Fibroblast of skin of back (primary cell): ENCODE measurements around the gene ANXA2.

Experiments used
- DNase-seq: peaks from one replicate; pipeline ENCODE4 v3.0.0-alpha.2; 2013

Gene ANXA2

DNA sequence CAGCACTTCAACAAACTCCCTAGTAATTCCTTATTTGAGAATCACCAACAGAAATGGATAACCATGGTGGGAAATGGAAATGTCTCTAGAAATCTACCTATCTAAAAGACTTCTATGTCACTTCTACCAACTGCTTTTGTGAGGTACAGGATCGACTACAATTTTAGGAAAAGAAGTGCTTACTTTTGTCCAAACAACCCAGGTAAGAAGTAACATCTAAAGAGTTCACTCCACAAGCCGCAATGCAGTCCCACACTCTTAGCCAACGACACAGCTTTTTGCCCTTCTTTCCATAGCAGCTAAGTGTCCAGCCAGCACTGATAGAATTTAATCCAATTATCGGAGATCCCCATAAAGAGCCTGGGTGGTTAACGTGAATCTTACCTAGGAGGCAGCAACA is 28.1 kb downstream of the ANXA2 start:
- no peak for DNase-seq

DNA sequence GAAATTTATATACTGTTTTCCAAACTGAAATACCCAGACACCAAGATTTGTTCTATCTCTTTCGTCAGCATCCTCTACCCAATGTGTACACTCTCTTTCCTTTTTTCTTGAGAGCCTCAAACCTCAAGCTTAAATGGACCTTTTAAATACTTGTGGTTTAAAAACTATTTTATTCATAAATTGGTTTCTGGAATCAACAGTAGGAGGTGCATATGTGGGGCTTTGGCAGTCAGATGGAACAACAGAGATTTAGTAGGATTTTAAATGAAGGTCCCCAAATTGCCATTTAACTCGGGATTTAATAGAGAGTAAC is 33.2 kb downstream of the ANXA2 start:
- no peak for DNase-seq

DNA sequence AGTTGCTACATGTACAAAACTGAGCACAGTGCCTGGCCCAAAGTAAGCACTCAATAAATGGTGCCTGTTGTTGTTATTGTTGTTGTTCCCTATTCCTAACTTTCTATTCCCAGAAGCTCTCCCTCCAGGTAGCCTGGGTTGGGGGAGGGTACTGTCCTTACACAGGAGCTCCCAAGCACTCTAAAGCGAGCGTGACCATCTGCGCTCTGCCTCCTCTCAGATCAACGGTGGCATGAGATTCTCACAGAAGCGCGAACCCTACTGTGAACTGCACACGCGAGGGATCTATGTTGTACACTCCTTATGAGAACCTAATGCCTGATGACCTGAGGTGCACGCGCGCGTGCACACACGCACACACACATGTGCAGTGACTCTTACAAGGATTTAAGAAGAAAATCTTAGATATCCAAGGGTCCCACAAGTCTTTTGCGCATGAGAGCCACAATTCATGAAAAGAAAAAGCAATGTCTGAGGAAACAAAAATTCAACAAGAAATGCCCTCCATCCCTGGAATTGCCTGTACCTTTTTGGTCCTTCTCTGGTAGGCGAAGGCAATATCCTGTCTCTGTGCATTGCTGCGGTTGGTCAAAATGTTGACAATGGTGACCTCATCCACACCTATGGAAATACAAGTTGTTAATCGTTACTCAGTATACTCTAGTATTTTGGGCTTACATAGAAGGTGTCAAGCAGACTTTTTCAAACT is 33.7 kb downstream of the ANXA2 start:
- DNase-seq: no peak

DNA sequence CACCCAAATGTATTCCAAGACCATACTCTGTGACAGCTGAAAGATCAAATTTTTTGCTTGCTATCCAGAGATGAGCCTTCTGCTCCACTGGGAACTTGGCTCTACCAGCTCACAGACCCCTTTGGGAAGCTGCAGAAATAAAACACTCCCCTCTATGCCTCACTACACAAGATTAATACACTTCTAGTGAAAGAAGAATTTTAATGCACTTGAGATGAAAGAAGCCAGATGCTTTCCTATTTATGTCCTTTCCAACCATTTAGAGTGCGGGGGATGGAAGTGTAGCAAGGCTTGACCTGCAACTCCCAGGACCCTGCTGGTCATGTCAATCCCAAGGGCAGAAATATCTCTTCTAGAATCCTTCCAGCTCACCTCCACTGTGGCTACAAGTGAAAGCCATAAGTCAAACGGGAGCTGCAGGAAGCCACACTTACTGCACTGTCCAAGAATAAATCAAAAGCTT is 34.7 kb downstream of the ANXA2 start:
- no peak for DNase-seq

DNA sequence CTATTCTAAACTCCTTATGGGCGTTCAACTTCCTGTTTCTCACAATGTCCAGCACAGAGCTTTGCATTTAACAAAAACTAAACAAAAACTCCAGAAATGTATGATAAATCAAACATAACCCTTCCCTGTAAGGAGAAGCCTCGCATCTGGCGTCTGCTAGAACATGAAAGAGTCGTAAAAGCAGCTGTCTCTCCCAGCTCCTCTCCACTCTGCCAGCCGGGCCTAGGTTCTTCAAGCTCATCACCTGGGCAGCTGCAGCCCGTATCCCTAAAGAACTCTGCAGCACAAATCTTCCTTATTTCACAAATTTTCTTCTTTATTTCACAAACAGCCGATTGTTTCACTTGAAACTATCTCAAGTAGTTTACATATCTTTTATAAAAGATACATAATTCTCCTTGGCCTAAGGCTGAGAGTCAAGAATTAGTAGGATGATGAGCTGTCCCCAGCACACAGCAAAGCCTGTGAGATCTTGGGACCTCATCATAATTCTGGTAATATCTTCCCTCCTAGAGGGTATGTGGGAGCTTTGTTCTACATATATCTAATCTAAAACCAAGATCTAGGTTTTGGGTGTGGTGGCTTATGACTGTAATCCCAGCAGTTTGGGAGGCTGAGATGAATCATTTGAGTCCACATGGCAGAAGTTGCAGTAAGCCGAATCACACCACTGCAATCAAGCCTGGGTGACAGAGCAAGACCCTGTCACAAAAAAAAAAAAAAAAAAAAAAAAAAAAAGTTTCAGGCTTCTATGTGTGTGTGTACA is 35.3 kb downstream of the ANXA2 start:
- DNase-seq: peak; percentile 93

DNA sequence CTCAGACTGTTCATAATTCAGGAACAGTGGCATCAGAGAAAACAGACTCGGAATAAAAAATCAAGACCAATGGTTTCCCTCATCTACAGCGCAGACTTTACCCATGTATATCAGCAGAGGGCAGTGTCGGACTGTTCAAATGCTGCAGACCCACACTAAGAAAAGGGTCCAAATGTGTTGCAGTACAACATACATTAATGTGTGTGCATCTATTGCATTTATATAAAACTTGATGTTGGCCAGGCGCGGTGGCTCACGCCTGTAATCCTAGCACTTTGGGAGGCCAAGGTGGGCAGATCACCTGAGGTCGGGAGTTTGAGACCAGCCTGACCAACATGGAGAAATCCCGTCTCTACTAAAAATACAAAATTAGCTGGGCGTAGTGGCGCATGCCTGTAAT is 38.0 kb downstream of the ANXA2 start:
- DNase-seq: peak; percentile 57

DNA sequence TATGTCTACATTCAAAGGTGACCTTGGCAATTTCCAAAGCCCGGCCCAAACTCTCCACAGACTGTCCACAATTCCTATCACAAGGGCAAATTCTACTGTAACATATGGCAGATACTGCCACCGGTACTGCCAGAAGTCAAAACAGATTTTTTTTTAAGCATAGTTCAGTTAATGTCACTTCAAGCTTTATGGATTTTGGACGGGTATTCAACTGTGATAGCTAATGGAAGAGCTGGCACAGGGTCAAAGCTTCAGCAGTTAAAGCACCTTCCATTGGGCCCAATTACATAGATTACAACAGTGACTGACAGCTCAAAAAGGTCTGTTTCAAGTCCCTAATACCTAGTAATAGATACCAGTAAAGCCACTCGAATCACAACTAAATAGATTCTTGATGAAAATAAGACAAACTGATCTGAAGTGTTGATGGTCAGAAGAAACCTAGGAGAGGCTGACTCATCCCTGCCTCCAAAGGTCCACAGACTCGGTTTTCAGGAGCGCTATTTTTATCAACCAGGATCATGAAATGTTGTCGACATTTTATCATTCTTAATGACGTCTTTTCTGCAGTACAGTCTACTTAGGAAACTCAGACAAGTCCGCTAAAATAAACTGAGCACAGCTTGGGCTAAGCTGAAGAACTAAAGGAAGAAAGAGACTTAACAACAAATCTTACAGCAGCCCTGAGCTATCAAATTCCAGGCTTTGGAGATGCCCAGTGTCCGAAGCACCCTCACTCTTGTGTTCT is 38.7 kb downstream of the ANXA2 start:
- peak; percentile 74 for DNase-seq

DNA sequence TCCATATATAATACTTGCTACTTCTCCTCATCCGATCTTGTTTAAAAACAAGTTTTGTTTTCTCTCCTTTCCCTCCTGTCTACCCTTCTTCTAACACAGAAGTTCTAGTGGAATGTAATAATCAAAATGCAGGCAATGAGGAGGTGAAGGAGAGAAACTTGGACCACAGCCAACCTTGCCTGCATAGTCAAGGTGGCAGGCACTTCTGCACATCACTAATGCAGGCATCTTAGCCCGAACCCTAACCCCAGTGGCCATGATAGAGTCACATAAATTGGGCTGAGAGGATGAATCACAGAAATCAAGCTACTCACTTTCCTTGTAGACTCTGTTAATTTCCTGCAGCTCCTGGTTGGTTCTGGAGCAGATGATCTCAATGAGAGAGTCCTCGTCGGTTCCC is 41.0 kb downstream of the ANXA2 start:
- no peak for DNase-seq

DNA sequence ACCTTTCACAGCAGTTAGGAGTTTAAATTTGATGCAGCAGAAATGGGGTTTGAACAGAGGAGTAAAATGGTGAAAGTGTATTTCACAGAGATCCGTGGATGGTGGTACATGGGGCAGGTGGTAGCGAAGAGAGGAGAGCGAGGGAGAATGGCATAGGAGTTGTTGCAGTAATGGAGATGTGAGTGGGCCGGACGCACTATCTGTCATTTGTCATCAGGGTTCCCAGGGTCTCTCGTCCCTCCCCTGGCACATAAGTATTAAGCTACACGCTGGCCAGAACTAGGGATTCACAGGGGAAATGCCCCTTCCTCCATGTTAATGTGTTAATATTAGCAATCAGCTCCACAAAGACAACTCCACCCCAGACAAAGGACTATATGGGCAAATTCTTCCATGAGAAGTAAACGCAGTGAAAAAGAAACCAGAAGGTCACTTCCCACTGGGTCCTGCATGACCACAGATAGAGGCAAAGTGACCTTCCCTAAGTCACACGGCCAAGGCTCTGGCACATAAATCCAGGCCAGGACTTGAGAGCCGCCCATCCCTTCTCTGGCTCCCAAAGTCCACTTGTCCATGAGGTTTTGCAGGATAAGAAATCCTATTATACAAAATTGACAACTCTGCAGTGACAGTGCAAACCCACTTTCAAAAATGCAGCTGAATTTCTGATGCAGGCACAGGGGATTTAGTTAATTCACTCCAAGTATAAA is 42.5 kb downstream of the ANXA2 start:
- no peak for DNase-seq

DNA sequence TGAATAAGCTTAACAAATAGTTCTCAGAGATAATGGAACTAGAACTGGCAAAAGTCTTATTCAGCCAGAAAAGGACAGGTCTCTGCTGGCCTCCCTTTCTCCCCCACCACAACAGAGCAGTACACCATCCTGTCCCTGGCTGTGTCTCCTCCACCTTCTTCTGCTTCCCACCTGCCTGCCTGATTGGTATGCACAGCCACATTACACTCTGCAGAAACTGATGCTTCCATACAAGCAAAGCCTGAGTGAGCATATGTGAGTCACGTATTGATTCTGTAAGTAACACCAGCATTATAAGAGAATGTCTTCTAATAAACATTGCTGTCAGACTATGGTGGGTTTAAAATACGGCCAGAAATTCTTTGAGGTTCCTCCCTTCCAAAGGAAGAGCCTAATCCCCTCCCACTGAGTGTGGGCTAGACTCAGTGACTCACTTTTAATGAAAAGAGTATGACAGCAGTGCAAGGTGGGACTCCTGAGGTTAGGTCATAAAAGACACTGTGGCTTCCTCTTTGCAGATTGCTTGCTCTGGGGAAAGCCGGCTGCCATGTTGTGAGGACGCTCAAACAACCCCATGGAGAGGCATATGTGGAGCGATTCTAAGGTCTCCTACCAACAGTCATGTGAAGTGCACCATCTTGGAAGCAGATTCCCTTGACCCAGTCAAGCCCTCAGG is 44.4 kb downstream of the ANXA2 start:
- DNase-seq: peak; percentile 78

DNA sequence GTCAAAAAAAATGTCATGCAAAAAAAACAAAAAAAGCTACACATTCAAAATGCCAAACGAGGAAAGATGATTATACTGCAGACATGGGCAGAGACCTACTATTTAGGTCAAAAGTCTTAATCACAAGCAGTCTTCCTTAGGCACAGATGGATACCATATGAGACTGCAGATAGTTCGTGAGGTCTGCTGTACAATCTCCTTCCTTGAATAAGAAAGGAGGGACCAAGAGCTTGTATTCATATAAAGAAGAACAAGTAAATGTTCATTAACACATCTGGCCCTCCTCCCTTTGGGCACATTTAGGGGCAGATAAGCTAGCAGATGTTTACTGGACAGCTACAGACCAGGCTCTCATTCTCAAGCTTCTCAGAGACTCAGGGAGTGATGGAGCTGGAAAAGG is 45.3 kb downstream of the ANXA2 start:
- DNase-seq: no peak

DNA sequence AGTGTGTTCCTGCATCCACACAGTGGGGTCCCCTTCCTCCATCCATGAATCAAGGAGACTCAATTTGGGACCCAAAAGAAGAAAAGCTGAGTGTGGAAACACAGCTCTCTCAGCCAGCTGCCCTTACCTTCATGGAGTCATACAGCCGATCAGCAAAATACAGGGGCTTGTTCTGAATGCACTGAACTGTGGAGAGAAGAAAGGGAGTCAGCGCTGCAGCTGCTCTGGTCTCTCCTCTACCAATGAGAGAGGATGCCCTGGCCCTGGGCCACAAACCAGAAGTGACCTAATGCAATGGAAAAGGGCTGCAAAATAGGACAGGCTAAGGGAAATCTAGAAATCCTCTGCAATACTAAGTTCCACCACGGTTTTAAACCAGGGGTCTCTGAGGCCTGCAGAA is 46.7 kb downstream of the ANXA2 start:
- no peak for DNase-seq

DNA sequence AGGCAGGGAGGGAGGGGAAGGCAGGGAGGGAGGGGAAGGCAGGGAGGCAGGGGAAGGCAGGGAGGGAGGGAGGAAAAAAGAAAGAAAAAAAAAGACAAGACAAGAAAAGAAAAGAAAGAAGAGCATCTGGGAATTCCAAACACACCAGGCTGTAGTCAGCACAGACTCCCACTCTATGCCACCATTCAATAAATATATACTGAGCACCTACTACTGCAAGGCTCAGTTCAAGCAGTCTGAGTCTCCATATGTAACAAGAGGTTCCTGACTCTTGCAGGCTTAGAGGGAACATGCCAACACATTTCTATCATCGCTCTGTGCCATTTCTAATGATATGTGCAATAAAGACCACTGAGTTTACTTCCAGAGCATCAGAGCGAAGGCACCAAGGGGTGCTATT is 47.7 kb downstream of the ANXA2 start:
- no peak for DNase-seq

DNA sequence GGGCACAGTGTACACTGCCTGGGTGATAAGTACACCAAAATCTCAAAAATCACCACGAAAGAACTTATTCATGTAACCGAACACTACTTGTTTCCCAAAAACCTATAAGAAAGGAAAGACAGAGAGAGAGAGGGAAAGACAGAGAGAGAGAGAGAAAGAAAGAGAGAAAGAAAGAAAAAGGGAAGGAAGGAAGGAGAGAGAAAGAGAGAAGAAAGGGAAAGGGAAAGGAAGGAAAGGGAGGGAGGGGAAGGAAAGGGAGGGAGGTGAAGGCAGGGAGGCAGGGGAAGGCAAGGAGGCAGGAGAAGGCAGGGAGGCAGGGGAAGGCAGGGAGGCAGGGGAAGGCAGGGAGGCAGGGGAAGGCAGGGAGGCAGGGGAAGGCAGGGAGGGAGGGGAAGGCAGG is 48.2 kb downstream of the ANXA2 start:
- no peak for DNase-seq

DNA sequence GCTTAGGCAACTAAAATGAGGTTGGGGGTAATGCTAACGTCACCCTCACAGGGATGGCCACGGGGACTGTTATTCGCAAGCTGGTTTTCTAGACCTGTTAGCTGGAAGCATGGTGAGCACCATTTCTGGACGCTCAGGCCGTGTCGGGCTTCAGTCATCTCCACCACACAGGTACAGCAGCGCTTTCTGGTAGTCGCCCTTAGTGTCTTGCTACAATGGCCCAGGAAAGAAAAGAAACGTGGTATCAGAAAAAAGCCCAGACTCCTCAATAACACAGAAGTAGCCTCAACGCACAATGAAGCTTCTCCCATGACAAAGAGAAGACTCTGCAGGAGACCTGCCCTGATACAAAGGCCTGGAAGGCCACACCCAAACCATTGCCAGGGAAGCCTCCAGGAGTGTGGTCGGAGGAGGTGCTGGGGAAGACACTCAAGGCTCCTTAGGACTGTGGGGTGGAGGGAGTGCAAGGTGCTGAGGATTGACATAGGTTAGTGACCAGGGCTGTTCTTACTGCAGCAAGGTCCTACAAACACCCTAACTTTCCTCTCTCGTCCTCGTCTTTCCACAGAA is 50.2 kb downstream of the ANXA2 start:
- no peak for DNase-seq

DNA sequence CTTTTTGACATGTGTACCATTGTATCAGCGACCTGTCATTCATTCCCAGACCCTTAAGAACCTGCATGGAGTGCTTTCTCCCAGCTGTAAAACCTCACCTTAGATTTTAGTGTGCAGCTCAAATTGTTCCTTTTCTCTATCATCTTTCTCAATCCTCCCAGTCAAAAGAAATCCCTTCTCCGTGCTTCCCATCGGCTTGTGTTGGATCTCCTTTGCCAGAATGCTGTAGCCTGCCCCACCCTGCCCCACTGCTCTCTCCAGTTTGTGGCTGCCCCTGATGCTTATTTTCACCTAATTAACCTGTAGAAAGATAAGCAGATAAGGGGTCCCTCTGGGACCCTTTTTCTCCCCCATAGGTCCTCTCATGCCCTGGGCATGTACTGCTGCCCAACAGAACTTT is 51.1 kb downstream of the ANXA2 start:
- DNase-seq: no peak

DNA sequence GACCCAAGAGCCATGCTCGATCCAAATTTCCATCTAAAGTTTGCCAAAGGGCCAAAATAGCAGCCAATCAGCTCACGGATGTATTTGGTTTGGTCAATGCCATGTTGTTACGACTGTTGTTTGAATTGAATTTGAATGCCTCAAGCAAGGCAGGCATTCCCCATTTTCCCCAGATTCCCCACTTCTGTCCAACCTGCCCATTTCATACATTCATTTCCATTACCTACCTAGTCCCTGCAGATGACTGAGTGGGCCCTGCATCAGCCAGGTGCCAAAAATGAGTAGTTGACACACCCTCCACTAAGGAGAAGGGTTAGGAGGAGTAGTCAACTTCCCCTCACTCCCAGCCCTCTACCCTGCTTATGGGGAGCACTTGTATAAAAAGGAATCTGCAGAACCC is 51.7 kb downstream of the ANXA2 start:
- DNase-seq: no peak

DNA sequence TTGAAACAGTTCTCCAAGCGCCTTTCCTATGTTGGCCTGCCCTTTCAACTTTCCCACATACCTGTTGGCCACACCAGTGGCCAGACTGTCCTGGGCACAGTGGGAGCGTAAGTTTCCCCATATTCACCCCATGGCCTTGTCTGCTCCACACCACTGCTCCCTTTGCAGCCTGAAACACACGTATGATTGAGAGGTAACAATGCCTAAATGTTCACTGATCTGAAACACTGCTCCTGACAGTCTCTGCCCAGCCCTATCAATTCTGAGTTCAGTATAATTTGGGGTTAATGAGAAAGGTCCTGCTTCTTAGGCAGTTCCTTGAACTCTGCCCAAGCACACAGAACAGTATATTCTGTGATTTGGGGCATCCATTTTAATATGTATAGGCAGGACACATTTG is 52.2 kb downstream of the ANXA2 start:
- no peak for DNase-seq

DNA sequence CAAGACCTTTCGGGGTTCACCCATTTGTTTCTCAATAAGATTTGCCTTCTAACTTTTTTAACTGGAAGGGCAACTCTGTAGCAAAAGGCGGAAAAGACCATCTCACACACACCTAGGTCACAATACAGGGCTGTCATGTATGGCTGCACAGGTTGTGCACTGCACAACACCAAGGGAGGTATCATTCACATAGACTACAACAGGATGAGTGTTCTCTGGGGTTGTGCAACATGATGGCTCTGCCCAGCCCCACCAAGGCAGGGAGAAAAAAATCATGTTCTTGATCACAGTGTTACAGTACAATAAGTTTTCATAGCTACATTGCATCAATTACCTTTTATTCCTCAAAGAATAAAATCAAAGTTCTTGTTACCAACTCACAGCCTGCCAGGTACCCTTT is 52.8 kb downstream of the ANXA2 start:
- no peak for DNase-seq

DNA sequence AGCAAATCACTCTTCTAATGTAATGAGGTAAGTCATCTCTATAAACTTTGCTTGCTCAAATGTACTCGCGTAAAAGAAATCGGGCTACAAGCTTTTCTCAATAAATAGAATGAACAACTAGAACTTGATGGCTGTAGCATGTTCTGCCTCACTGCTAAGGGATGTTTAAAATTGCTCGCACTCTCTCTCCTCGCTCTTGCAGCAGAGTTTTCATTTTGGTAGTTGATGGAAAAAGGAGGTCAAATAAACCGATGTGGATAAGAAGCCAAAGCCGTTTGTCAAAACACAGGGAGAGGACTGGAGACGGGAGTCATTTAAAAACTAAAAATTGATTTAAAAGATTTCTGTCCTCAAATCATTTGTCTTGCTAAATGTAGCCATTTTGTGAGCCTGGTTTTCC is 53.3 kb downstream of the ANXA2 start:
- no peak for DNase-seq

DNA sequence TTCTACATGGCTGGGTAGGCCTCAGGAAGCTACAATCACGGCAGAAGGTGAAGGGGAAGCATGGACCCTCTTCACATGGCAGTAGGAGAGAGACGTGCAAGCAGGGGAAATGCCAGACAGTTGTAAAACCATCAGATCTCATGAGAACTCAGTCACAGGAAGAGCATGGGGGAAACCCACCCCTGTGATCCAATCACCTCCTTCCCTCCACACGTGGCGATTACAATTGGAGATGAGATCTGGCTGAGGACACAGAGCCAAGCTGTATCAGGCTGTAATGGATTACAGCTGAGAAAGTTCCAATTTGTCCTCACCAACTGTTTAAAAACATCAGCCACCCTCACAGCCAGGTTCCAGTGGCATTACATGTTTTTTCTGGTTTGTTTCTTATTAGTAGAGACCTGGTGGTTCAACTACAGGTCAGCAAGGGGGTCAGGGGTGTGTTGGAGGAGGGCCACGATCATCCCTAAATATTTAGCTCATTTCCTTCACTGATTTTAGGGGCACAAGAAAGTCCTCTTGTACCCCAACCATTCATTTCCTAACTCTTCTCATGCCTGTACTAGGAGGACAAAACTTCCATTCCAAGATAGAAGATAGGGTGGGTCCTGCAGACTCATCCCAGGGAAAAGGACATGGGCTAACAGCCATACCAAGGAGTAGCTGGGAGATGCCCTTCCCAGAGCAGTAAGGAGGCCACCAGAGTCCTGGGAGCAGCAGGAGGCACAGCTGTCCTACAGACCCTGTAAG is 54.4 kb downstream of the ANXA2 start:
- peak; percentile 43 for DNase-seq
